ENCODE results near the gene EIF2B4. TPM values are rescaled to one million over a fixed set of nuclear protein-coding genes. Genes with fewer than 3 reads are reported as not detected.

The EIF2B4 gene
- total RNA-seq, 2 experiments from 2014 or later, result 43.6 to 46.6 TPM

GRCh38 chr2:27314709-27315108 is 55.4 kb downstream of the EIF2B4 start:
- CTCF ChIA-PET, result interaction anchor here (0.6 to 1.7 kb wide), 3 partner anchors 12 to 216 kb away, joined by 3 to 6 read pairs (median 3); no protein-coding TSS in a partner anchor
- POLR2A ChIA-PET, result no interaction called here

Other genes starting within 250 kb of the EIF2B4 start
- under 1 TPM; 0.34 to 0.40 TPM for gene ABHD1, start 246.5 kb downstream of the EIF2B4 start, total RNA-seq
- 10 to 100 TPM; 72.0 to 77.0 TPM for gene PREB, start 235.7 kb downstream of the EIF2B4 start, total RNA-seq
- not detected for gene PRR30, start 230.9 kb downstream of the EIF2B4 start, total RNA-seq
- not detected for gene TCF23, start 221.3 kb downstream of the EIF2B4 start, total RNA-seq
- gene ATRAID, start 158.3 kb downstream of the EIF2B4 start, total RNA-seq, result 10 to 100 TPM; 95.3 to 96.0 TPM
- gene SLC5A6, start 158.1 kb downstream of the EIF2B4 start, total RNA-seq, result 10 to 100 TPM; 91.3 to 94.1 TPM
- 100 to 1,000 TPM; 156 to 158 TPM for gene CAD, start 153.0 kb downstream of the EIF2B4 start, total RNA-seq
- under 1 TPM; 0.23 to 0.59 TPM for gene SLC30A3, start 107.3 kb downstream of the EIF2B4 start, total RNA-seq
- gene DNAJC5G, start 94.9 kb downstream of the EIF2B4 start, total RNA-seq, result not detected
- under 1 TPM; 0.15 to 0.30 TPM for gene TRIM54, start 87.9 kb downstream of the EIF2B4 start, total RNA-seq
- gene UCN, start 61.9 kb downstream of the EIF2B4 start, total RNA-seq, result 1 to 10 TPM; 1.0 to 1.1 TPM
- 10 to 100 TPM; 89.3 to 92.8 TPM for gene MPV17, start 47.2 kb downstream of the EIF2B4 start, total RNA-seq
- gene GTF3C2, start 13.6 kb downstream of the EIF2B4 start, total RNA-seq, result 10 to 100 TPM; 76.1 to 76.6 TPM
- gene SNX17, start 278 bp upstream of the EIF2B4 start, total RNA-seq, result 100 to 1,000 TPM; 111 to 112 TPM
- 1 to 10 TPM; 8.2 to 9.5 TPM for gene ZNF513, start 10.4 kb upstream of the EIF2B4 start, total RNA-seq
- gene PPM1G, start 39.3 kb upstream of the EIF2B4 start, total RNA-seq, result 100 to 1,000 TPM; 179 to 181 TPM
- gene NRBP1, start 58.3 kb upstream of the EIF2B4 start, total RNA-seq, result 10 to 100 TPM; 65.0 to 71.2 TPM
- 1 to 10 TPM; 3.9 to 4.6 TPM for gene KRTCAP3, start 72.0 kb upstream of the EIF2B4 start, total RNA-seq
- 10 to 100 TPM; 12.1 to 13.9 TPM for gene IFT172, start 119.4 kb upstream of the EIF2B4 start, total RNA-seq
- not detected for gene FNDC4, start 124.9 kb upstream of the EIF2B4 start, total RNA-seq
- not detected for gene GCKR, start 126.5 kb upstream of the EIF2B4 start, total RNA-seq
- 10 to 100 TPM; 22.4 to 23.3 TPM for gene ZNF512, start 212.7 kb upstream of the EIF2B4 start, total RNA-seq

Data from activated CD8-positive, alpha-beta memory T cell treated with anti-CD3 and anti-CD28 coated beads for 36 hours (primary cell).